ENCODE measurements around the gene HIPK1. TPM values are rescaled to one million over a fixed set of nuclear protein-coding genes. Genes with fewer than 3 reads are reported as not detected.
A peak's percentile ranks its signal among the peaks of the same experiment; 100 is the strongest.

The HIPK1 gene
- total and polyA plus RNA-seq, 2 of the 13 experiments (the other 11 are each of a cell fraction or from before 2014, with no cell fraction given) = 20.8 to 33.4 TPM

DNA sequence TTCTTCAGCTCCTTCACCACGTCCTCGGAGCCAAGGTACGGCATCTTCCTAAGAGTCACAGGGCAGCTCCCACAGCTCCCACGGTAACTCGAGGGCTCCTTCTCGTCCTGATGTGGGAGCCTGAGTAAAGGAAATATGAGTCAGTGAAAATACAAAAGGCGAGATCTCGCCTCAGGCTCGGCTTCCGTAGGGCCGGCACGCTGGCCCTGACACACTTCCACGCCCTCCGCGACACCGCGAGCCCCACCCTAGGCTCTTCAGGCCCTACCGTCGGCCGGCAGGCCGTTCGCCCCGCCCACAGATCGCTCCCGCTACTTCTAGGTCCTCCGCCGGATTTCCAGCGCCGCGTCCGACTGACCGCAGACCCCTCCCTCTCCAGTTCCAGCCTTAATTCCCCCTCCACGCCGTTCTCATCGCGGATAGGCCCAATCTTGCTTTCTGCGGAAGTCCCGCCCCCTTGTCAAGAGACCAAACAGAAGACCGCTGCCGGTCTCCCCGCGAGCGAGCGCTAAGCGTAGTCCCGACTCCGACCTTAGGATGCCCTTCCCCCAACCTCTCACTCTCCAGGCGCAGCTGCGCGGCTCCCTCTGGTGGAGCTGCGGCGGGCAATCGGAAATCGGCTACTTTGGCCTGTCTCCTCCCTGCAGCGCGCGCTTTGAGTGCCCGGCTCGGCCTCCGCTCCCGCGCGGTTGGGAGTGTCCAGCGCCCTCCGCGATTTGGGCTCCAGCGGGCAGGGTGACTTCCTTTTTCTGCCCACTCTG is 24.3 kb upstream of the HIPK1 start, which contains the start of the genes AP4B1 and DCLRE1B (continued):
- no peak for TF ChIP-seq TCF7L2 (IDR thresholded peaks at IDR 0.05; ENCODE audit: low read depth, low read length)
- peak; percentile 99 for TF ChIP-seq ZNF441 (CRISPR knock-in tag; IDR thresholded peaks at IDR 0.05; ENCODE audit: borderline replicate concordance)
- TF ChIP-seq ARID2 (CRISPR knock-in tag; IDR thresholded peaks at IDR 0.05; ENCODE audit: borderline replicate concordance) = peak; percentile 70; the same call in 1 of the 2 replicates
- TF ChIP-seq GTF3A (CRISPR knock-in tag; conservative IDR thresholded peaks at IDR 0.05) = no peak
- no peak for TF ChIP-seq MEIS2 (CRISPR knock-in tag; IDR thresholded peaks at IDR 0.05)
- no peak for TF ChIP-seq ZNF558 (CRISPR knock-in tag; IDR thresholded peaks at IDR 0.05; ENCODE audit: borderline replicate concordance)
- no peak for TF ChIP-seq ATRX (CRISPR knock-in tag; IDR thresholded peaks at IDR 0.05; ENCODE audit: borderline replicate concordance)
- TF ChIP-seq, protein P1, sequence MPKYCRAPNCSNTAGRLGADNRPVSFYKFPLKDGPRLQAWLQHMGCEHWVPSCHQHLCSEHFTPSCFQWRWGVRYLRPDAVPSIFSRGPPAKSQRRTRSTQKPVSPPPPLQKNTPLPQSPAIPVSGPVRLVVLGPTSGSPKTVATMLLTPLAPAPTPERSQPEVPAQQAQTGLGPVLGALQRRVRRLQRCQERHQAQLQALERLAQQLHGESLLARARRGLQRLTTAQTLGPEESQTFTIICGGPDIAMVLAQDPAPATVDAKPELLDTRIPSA (CRISPR knock-in tag; IDR thresholded peaks at IDR 0.05; ENCODE audit: borderline replicate concordance) = peak; percentile 50; the same call in 1 of the 2 replicates
- TF ChIP-seq NR2F2 (IDR thresholded peaks at IDR 0.05; ENCODE audit: borderline replicate concordance, low read depth) = no peak; the same call in 1 of the 2 replicates
- TF ChIP-seq ZNF121 (CRISPR knock-in tag; IDR thresholded peaks at IDR 0.05) = peak; percentile 43; the same call in 1 of the 2 replicates
- TF ChIP-seq KAT8 (CRISPR knock-in tag; IDR thresholded peaks at IDR 0.05) = peak; percentile 94
- TF ChIP-seq SMAD3 (CRISPR knock-in tag; IDR thresholded peaks at IDR 0.05) = no peak
- TF ChIP-seq NFATC3 (CRISPR knock-in tag; IDR thresholded peaks at IDR 0.05) = no peak; the same call in 1 of the 2 replicates
- TF ChIP-seq, protein P2, sequence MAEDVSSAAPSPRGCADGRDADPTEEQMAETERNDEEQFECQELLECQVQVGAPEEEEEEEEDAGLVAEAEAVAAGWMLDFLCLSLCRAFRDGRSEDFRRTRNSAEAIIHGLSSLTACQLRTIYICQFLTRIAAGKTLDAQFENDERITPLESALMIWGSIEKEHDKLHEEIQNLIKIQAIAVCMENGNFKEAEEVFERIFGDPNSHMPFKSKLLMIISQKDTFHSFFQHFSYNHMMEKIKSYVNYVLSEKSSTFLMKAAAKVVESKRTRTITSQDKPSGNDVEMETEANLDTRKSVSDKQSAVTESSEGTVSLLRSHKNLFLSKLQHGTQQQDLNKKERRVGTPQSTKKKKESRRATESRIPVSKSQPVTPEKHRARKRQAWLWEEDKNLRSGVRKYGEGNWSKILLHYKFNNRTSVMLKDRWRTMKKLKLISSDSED (CRISPR knock-in tag; IDR thresholded peaks at IDR 0.05) = no peak
- TF ChIP-seq ZFP90 (CRISPR knock-in tag; IDR thresholded peaks at IDR 0.05; ENCODE audit: borderline replicate concordance) = no peak; the same call in 1 of the 2 replicates
- TF ChIP-seq ZNF292 (CRISPR knock-in tag; IDR thresholded peaks at IDR 0.05; ENCODE audit: borderline replicate concordance, low read depth) = peak; percentile 86
- TF ChIP-seq, protein P3, sequence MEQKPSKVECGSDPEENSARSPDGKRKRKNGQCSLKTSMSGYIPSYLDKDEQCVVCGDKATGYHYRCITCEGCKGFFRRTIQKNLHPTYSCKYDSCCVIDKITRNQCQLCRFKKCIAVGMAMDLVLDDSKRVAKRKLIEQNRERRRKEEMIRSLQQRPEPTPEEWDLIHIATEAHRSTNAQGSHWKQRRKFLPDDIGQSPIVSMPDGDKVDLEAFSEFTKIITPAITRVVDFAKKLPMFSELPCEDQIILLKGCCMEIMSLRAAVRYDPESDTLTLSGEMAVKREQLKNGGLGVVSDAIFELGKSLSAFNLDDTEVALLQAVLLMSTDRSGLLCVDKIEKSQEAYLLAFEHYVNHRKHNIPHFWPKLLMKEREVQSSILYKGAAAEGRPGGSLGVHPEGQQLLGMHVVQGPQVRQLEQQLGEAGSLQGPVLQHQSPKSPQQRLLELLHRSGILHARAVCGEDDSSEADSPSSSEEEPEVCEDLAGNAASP (CRISPR knock-in tag; IDR thresholded peaks at IDR 0.05; ENCODE audit: borderline replicate concordance) = peak; percentile 80
- no peak for TF ChIP-seq TEAD2 (CRISPR knock-in tag; IDR thresholded peaks at IDR 0.05)
- no peak for TF ChIP-seq KLF9 (CRISPR knock-in tag; IDR thresholded peaks at IDR 0.05; ENCODE audit: low read depth)
